Measurements from ENCODE around the gene IL4R.

GRCh38 chr16:27318392-27319256 lies 4.8 kb downstream of the IL4R start:
- TF ChIP-seq, protein P1, sequence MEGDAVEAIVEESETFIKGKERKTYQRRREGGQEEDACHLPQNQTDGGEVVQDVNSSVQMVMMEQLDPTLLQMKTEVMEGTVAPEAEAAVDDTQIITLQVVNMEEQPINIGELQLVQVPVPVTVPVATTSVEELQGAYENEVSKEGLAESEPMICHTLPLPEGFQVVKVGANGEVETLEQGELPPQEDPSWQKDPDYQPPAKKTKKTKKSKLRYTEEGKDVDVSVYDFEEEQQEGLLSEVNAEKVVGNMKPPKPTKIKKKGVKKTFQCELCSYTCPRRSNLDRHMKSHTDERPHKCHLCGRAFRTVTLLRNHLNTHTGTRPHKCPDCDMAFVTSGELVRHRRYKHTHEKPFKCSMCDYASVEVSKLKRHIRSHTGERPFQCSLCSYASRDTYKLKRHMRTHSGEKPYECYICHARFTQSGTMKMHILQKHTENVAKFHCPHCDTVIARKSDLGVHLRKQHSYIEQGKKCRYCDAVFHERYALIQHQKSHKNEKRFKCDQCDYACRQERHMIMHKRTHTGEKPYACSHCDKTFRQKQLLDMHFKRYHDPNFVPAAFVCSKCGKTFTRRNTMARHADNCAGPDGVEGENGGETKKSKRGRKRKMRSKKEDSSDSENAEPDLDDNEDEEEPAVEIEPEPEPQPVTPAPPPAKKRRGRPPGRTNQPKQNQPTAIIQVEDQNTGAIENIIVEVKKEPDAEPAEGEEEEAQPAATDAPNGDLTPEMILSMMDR (IDR thresholded peaks at IDR 0.05), result no peak
- TF ChIP-seq EZH2phosphoT487 (IDR thresholded peaks at IDR 0.05), result no peak
